ENCODE measurements around the gene PPP2R2C. TPM values are rescaled to one million over a fixed set of nuclear protein-coding genes. Genes with fewer than 3 reads are reported as not detected.

Gene PPP2R2C
- total RNA-seq, 5 donors from 2014 or later (not counting 1 experiment from before 2014, with no cell fraction given), result 0.20 TPM; not detected in 4

GRCh38 chr4:6513678-6514077, 41.3 kb upstream of the PPP2R2C start:
- POLR2A ChIA-PET, result no interaction called here
- H3K4me1 Mint-ChIP-seq, result peaks cover 0 to 2% (median 0%) of the 10 kb centered on the region in 3 donors
- no peak overlapping the region for H3K4me3 Mint-ChIP-seq
- Histone ChIP-seq H3K27ac (ENCODE audit: low read length) (no peak overlapping the region), H3K27me3 (replicated peaks in 1 of 2; ENCODE audit: control insufficient read depth in 2 of 2, extremely low read depth in 1 of 2, insufficient read depth in 2 of 2, low read length in 1 of 2) (peaks cover 0 to 4% of the 10 kb centered on the region in 2 experiments), H3K4me1 (ENCODE audit: control insufficient read depth in 1 of 2, extremely low read depth in 1 of 2, insufficient read depth in 2 of 2, low read length in 2 of 2) (no peaks in the 10 kb centered on the region), H3K36me3 (ENCODE audit: control insufficient read depth in 2 of 2, extremely low read depth in 1 of 2, insufficient read depth in 1 of 2, low read length in 1 of 2) (no peaks in the 10 kb centered on the region), H3K9me3 (no peaks in the 10 kb centered on the region), H3K4me3 (ENCODE audit: control insufficient read depth in 1 of 2, extremely low read depth in 1 of 2, low read length in 1 of 2) (no peak overlapping the region)
- no peak overlapping the region for H3K27ac Mint-ChIP-seq
- H3K36me3 Mint-ChIP-seq, result no peaks in the 10 kb centered on the region
- H3K27me3 Mint-ChIP-seq, result peaks cover 5 to 14% of the 10 kb centered on the region in 2 donors
- 100% methylated on average over 1 of the region's 3 CpGs for WGBS (ENCODE audit: insufficient coverage)
- no peak for ATAC-seq (replicated peaks in 1 of 4)
- no peak for DNase-seq
- CTCF ChIA-PET, result no interaction called here
- H3K9me3 Mint-ChIP-seq, result peaks cover 2 to 7% (median 3%) of the 10 kb centered on the region in 3 donors

GRCh38 chr4:6509587-6509986, 37.2 kb upstream of the PPP2R2C start:
- Mint-ChIP-seq H3K9me3 (peaks cover 7 to 12% (median 11%) of the 10 kb centered on the region in 3 donors), H3K4me1 (peaks cover 0 to 2% (median 0%) of the 10 kb centered on the region in 3 donors), H3K36me3 (no peaks in the 10 kb centered on the region), H3K4me3 (no peak overlapping the region), H3K27ac (no peak overlapping the region), H3K27me3 (peaks cover 2 to 16% of the 10 kb centered on the region in 2 donors)
- Histone ChIP-seq H3K9me3 (no peaks in the 10 kb centered on the region), H3K4me1 (ENCODE audit: control insufficient read depth in 1 of 2, extremely low read depth in 1 of 2, insufficient read depth in 2 of 2, low read length in 2 of 2) (no peaks in the 10 kb centered on the region), H3K36me3 (ENCODE audit: control insufficient read depth in 2 of 2, extremely low read depth in 1 of 2, insufficient read depth in 1 of 2, low read length in 1 of 2) (no peaks in the 10 kb centered on the region), H3K27me3 (replicated peaks in 1 of 2; ENCODE audit: control insufficient read depth in 2 of 2, extremely low read depth in 1 of 2, insufficient read depth in 2 of 2, low read length in 1 of 2) (peaks cover 0 to 4% of the 10 kb centered on the region in 2 experiments), H3K27ac (ENCODE audit: low read length) (no peak overlapping the region), H3K4me3 (ENCODE audit: control insufficient read depth in 1 of 2, extremely low read depth in 1 of 2, low read length in 1 of 2) (no peak overlapping the region)
- POLR2A ChIA-PET, result no interaction called here
- ATAC-seq (replicated peaks in 1 of 4) (no peak), DNase-seq (no peak)
- CTCF ChIA-PET, result no interaction called here
- WGBS (ENCODE audit: insufficient coverage), result 71% methylated on average over 7 of the region's 7 CpGs

- H3K4me3 Mint-ChIP-seq, result no peak overlapping the region
- POLR2A ChIA-PET, result no interaction called here
- WGBS (ENCODE audit: insufficient coverage), result 90% methylated on average over 2 of the region's 4 CpGs
- DNase-seq (peak in 1 of 35 experiments; percentile 4), ATAC-seq (replicated peaks in 1 of 4) (no peak)
- Histone ChIP-seq H3K4me3 (ENCODE audit: control insufficient read depth in 1 of 2, extremely low read depth in 1 of 2, low read length in 1 of 2) (no peak overlapping the region), H3K36me3 (ENCODE audit: control insufficient read depth in 2 of 2, extremely low read depth in 1 of 2, insufficient read depth in 1 of 2, low read length in 1 of 2) (no peaks in the 10 kb centered on the region), H3K27me3 (replicated peaks in 1 of 2; ENCODE audit: control insufficient read depth in 2 of 2, extremely low read depth in 1 of 2, insufficient read depth in 2 of 2, low read length in 1 of 2) (peaks cover 0 to 10% of the 10 kb centered on the region in 2 experiments), H3K4me1 (ENCODE audit: control insufficient read depth in 1 of 2, extremely low read depth in 1 of 2, insufficient read depth in 2 of 2, low read length in 2 of 2) (no peaks in the 10 kb centered on the region), H3K27ac (ENCODE audit: low read length) (no peak overlapping the region), H3K9me3 (no peaks in the 10 kb centered on the region)
- H3K27ac Mint-ChIP-seq, result no peak overlapping the region
- CTCF ChIA-PET, result no interaction called here
- H3K4me1 Mint-ChIP-seq, result peaks cover 0 to 2% (median 0%) of the 10 kb centered on the region in 3 donors
- H3K36me3 Mint-ChIP-seq, result no peaks in the 10 kb centered on the region
- H3K9me3 Mint-ChIP-seq, result peaks cover 13 to 30% (median 13%) of the 10 kb centered on the region in 3 donors
- H3K27me3 Mint-ChIP-seq, result peaks cover 9 to 23% of the 10 kb centered on the region in 2 donors
Measured at GRCh38 chr4:6507345-6507744, 34.9 kb upstream of the PPP2R2C start.

- CTCF ChIA-PET, result no interaction called here
- POLR2A ChIA-PET, result no interaction called here
- Histone ChIP-seq H3K27ac (ENCODE audit: low read length) (no peak overlapping the region), H3K27me3 (replicated peaks in 1 of 2; ENCODE audit: control insufficient read depth in 2 of 2, extremely low read depth in 1 of 2, insufficient read depth in 2 of 2, low read length in 1 of 2) (peaks cover 0 to 17% of the 10 kb centered on the region in 2 experiments), H3K4me1 (ENCODE audit: control insufficient read depth in 1 of 2, extremely low read depth in 1 of 2, insufficient read depth in 2 of 2, low read length in 2 of 2) (no peaks in the 10 kb centered on the region), H3K9me3 (no peaks in the 10 kb centered on the region), H3K4me3 (ENCODE audit: control insufficient read depth in 1 of 2, extremely low read depth in 1 of 2, low read length in 1 of 2) (no peak overlapping the region), H3K36me3 (ENCODE audit: control insufficient read depth in 2 of 2, extremely low read depth in 1 of 2, insufficient read depth in 1 of 2, low read length in 1 of 2) (no peaks in the 10 kb centered on the region)
- H3K27me3 Mint-ChIP-seq, result peaks cover 11 to 24% of the 10 kb centered on the region in 2 donors
- H3K36me3 Mint-ChIP-seq, result no peaks in the 10 kb centered on the region
- no peak for DNase-seq
- H3K4me1 Mint-ChIP-seq, result peaks cover 0 to 2% (median 0%) of the 10 kb centered on the region in 3 donors
- H3K4me3 Mint-ChIP-seq, result no peak overlapping the region
- WGBS (ENCODE audit: insufficient coverage), result 79% methylated on average over 3 of the region's 3 CpGs
- no peak for ATAC-seq (replicated peaks in 1 of 4)
- H3K9me3 Mint-ChIP-seq, result peaks cover 13 to 30% (median 13%) of the 10 kb centered on the region in 3 donors
- no peak overlapping the region for H3K27ac Mint-ChIP-seq
Measured at GRCh38 chr4:6506616-6507140, 34.3 kb upstream of the PPP2R2C start.

- ChIA-PET POLR2A (no interaction called here), CTCF (no interaction called here)
- DNase-seq (no peak), ATAC-seq (replicated peaks in 1 of 4) (no peak)
- no peak overlapping the region for H3K27ac Mint-ChIP-seq
- H3K4me3 Mint-ChIP-seq, result no peak overlapping the region
- peaks cover 9 to 27% (median 11%) of the 10 kb centered on the region in 3 donors for H3K9me3 Mint-ChIP-seq
- no peak overlapping the region for H3K27ac ChIP-seq (ENCODE audit: low read length)
- no peaks in the 10 kb centered on the region for H3K9me3 ChIP-seq
- no peaks in the 10 kb centered on the region for H3K4me1 ChIP-seq (ENCODE audit: control insufficient read depth in 1 of 2, extremely low read depth in 1 of 2, insufficient read depth in 2 of 2, low read length in 2 of 2)
- no peaks in the 10 kb centered on the region for H3K4me1 Mint-ChIP-seq
- 90% methylated on average over 1 of the region's 5 CpGs for WGBS (ENCODE audit: insufficient coverage)
- H3K27me3 ChIP-seq (replicated peaks in 1 of 2; ENCODE audit: control insufficient read depth in 2 of 2, extremely low read depth in 1 of 2, insufficient read depth in 2 of 2, low read length in 1 of 2), result peaks cover 0 to 29% of the 10 kb centered on the region in 2 experiments
- no peaks in the 10 kb centered on the region for H3K36me3 Mint-ChIP-seq
- H3K27me3 Mint-ChIP-seq, result peaks cover 21 to 28% of the 10 kb centered on the region in 2 donors
- H3K4me3 ChIP-seq (ENCODE audit: control insufficient read depth in 1 of 2, extremely low read depth in 1 of 2, low read length in 1 of 2), result no peak overlapping the region
- H3K36me3 ChIP-seq (ENCODE audit: control insufficient read depth in 2 of 2, extremely low read depth in 1 of 2, insufficient read depth in 1 of 2, low read length in 1 of 2), result no peaks in the 10 kb centered on the region
Measured at GRCh38 chr4:6504900-6505496, 32.6 kb upstream of the PPP2R2C start.

- WGBS (ENCODE audit: insufficient coverage), result 69% methylated on average over 6 of the region's 6 CpGs
- H3K27ac Mint-ChIP-seq, result no peak overlapping the region
- no peaks in the 10 kb centered on the region for H3K36me3 Mint-ChIP-seq
Measured at GRCh38 chr4:6502747-6503465, 30.5 kb upstream of the PPP2R2C start.

More at GRCh38 chr4:6502747-6503465, 30.5 kb upstream of the PPP2R2C start:
- H3K4me3 Mint-ChIP-seq, result no peak overlapping the region
- Histone ChIP-seq H3K36me3 (ENCODE audit: control insufficient read depth in 2 of 2, extremely low read depth in 1 of 2, insufficient read depth in 1 of 2, low read length in 1 of 2) (no peaks in the 10 kb centered on the region), H3K4me3 (ENCODE audit: control insufficient read depth in 1 of 2, extremely low read depth in 1 of 2, low read length in 1 of 2) (no peak overlapping the region), H3K27ac (ENCODE audit: low read length) (no peak overlapping the region), H3K9me3 (no peaks in the 10 kb centered on the region), H3K27me3 (replicated peaks in 1 of 2; ENCODE audit: control insufficient read depth in 2 of 2, extremely low read depth in 1 of 2, insufficient read depth in 2 of 2, low read length in 1 of 2) (peaks cover 0 to 36% of the 10 kb centered on the region in 2 experiments), H3K4me1 (ENCODE audit: control insufficient read depth in 1 of 2, extremely low read depth in 1 of 2, insufficient read depth in 2 of 2, low read length in 2 of 2) (no peaks in the 10 kb centered on the region)
- ATAC-seq (replicated peaks in 1 of 4) (no peak), DNase-seq (no peak)
- ChIA-PET CTCF (no interaction called here), POLR2A (no interaction called here)
- H3K27me3 Mint-ChIP-seq, result peaks cover 29 to 32% of the 10 kb centered on the region in 2 donors
- peaks cover 9 to 27% (median 11%) of the 10 kb centered on the region in 3 donors for H3K9me3 Mint-ChIP-seq
- H3K4me1 Mint-ChIP-seq, result no peaks in the 10 kb centered on the region
